Esophagus squamous epithelium (tissue), 4 donors: ENCODE measurements around the gene L3MBTL3.

Experiments
- POLR2A ChIP-seq, 4 donors: fragments of 450-650 bp; IDR thresholded peaks; one replicate each; pipeline ENCODE4 v1.6.1; 2017; ENCODE audit warnings: antibody characterized with exemption in 4 of 4, mild to moderate bottlenecking in 4 of 4, moderate library complexity in 3 of 4
- TF ChIP-seq, protein P1 (sequence below), 6 experiments: fragments of 450-650 bp in 4 of 6; fragments of 200-600 bp in 2 of 6; sonication (generic) in 2 of 6; IDR thresholded peaks; one replicate each; pipeline ENCODE4 v1.5.1; 2016 to 2019; ENCODE audit warnings: antibody characterized with exemption in 6 of 6, mild to moderate bottlenecking in 4 of 6, moderate library complexity in 4 of 6

DNA sequence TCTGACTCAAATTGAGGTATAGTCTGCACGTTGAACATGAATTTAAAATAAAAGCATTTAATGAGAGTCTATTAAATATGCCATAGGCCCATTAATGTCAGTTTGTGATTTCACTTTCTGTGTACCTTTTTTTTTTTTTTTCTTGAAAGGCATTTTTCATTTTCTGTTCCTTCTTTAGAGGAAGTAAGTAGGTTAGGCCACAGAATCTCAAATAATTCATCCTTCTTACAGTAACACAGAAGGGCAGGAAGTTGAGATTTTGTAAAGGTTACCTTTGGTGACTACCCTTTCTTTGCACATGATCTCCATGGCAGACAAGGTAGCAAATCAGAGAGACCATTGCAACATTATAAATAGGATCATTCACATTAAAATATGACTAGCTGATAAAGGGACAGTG is 9.6 kb downstream of the L3MBTL3 start:
- TF ChIP-seq, protein P1, sequence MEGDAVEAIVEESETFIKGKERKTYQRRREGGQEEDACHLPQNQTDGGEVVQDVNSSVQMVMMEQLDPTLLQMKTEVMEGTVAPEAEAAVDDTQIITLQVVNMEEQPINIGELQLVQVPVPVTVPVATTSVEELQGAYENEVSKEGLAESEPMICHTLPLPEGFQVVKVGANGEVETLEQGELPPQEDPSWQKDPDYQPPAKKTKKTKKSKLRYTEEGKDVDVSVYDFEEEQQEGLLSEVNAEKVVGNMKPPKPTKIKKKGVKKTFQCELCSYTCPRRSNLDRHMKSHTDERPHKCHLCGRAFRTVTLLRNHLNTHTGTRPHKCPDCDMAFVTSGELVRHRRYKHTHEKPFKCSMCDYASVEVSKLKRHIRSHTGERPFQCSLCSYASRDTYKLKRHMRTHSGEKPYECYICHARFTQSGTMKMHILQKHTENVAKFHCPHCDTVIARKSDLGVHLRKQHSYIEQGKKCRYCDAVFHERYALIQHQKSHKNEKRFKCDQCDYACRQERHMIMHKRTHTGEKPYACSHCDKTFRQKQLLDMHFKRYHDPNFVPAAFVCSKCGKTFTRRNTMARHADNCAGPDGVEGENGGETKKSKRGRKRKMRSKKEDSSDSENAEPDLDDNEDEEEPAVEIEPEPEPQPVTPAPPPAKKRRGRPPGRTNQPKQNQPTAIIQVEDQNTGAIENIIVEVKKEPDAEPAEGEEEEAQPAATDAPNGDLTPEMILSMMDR (IDR thresholded peaks at IDR 0.05): no peak
- TF ChIP-seq POLR2A (IDR thresholded peaks at IDR 0.05): no peak
